HEK293 (cell line): ENCODE measurements around the gene CASP6.

Source experiments
- BCL11A ChIP-seq: fragments of 450-650 bp; formaldehyde crosslinking; IDR thresholded peaks from 2 replicates; pipeline ENCODE4 v1.5.1; 2016; ENCODE audit warnings: low read depth, missing biosample characterization, missing genetic modification characterization
- REPIN1 ChIP-seq: fragments of 450-650 bp; formaldehyde crosslinking; IDR thresholded peaks from 2 replicates; pipeline ENCODE4 v1.5.1; 2017; ENCODE audit warnings: missing biosample characterization, missing genetic modification characterization, low read depth
- ZNF623 ChIP-seq: fragments of 450-650 bp; formaldehyde crosslinking; IDR thresholded peaks from 2 replicates; pipeline ENCODE4 v1.5.1; 2016; ENCODE audit warnings: missing biosample characterization, missing genetic modification characterization
- ZNF830 ChIP-seq: fragments of 450-650 bp; IDR thresholded peaks from 2 replicates; pipeline ENCODE4 v1.5.0; 2018; ENCODE audit warnings: missing biosample characterization, missing genetic modification characterization, low read depth, mild to moderate bottlenecking, moderate library complexity
- TF ChIP-seq, protein P1 (sequence below): fragments of 450-650 bp; formaldehyde crosslinking; IDR thresholded peaks from 2 replicates; pipeline ENCODE4 v1.5.1; 2017; ENCODE audit warnings: missing biosample characterization, mild to moderate bottlenecking, missing genetic modification characterization, moderate library complexity
- TF ChIP-seq, protein P2 (sequence below): fragments of 450-650 bp; formaldehyde crosslinking; IDR thresholded peaks from 2 replicates; pipeline ENCODE4 v1.5.1; 2016; ENCODE audit warnings: missing biosample characterization, missing genetic modification characterization
- TF ChIP-seq, protein P3 (sequence below): fragments of 450-650 bp; formaldehyde crosslinking; IDR thresholded peaks from 2 replicates; pipeline ENCODE4 v1.5.1; 2016; ENCODE audit warnings: missing biosample characterization, missing genetic modification characterization
- TF ChIP-seq, protein P4 (sequence below): fragments of 450-650 bp; formaldehyde crosslinking; conservative IDR thresholded peaks from 2 replicates; pipeline ENCODE4 v1.5.1; 2016; ENCODE audit warnings: low read depth, missing biosample characterization, missing genetic modification characterization

DNA sequence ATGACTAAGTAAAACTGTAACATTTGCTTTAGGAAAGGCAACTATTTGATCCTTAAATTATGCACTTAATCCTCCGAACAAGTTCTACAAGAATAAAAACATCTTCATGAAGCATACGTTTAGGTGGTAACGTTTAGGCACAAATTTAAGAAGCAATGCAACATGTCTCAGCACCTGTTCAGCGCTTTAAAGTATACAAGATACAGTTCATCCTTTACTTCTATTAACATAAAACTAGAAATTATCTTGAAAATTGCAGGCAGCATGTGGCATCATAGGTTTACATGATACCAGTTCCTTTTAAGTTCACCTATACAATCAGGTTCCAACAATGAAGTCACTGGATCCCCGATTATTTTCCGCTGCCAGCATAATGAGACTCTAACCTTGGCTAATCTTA lies 25.1 kb upstream of the CASP6 start:
- no peak for TF ChIP-seq ZNF623 (tag by site-specific recombination)
- TF ChIP-seq, protein P1, sequence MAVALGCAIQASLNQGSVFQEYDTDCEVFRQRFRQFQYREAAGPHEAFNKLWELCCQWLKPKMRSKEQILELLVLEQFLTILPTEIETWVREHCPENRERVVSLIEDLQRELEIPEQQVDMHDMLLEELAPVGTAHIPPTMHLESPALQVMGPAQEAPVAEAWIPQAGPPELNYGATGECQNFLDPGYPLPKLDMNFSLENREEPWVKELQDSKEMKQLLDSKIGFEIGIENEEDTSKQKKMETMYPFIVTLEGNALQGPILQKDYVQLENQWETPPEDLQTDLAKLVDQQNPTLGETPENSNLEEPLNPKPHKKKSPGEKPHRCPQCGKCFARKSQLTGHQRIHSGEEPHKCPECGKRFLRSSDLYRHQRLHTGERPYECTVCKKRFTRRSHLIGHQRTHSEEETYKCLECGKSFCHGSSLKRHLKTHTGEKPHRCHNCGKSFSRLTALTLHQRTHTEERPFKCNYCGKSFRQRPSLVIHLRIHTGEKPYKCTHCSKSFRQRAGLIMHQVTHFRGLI (tag by site-specific recombination) = no peak
- TF ChIP-seq, protein P2, sequence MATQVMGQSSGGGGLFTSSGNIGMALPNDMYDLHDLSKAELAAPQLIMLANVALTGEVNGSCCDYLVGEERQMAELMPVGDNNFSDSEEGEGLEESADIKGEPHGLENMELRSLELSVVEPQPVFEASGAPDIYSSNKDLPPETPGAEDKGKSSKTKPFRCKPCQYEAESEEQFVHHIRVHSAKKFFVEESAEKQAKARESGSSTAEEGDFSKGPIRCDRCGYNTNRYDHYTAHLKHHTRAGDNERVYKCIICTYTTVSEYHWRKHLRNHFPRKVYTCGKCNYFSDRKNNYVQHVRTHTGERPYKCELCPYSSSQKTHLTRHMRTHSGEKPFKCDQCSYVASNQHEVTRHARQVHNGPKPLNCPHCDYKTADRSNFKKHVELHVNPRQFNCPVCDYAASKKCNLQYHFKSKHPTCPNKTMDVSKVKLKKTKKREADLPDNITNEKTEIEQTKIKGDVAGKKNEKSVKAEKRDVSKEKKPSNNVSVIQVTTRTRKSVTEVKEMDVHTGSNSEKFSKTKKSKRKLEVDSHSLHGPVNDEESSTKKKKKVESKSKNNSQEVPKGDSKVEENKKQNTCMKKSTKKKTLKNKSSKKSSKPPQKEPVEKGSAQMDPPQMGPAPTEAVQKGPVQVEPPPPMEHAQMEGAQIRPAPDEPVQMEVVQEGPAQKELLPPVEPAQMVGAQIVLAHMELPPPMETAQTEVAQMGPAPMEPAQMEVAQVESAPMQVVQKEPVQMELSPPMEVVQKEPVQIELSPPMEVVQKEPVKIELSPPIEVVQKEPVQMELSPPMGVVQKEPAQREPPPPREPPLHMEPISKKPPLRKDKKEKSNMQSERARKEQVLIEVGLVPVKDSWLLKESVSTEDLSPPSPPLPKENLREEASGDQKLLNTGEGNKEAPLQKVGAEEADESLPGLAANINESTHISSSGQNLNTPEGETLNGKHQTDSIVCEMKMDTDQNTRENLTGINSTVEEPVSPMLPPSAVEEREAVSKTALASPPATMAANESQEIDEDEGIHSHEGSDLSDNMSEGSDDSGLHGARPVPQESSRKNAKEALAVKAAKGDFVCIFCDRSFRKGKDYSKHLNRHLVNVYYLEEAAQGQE (tag by site-specific recombination) = no peak
- TF ChIP-seq, protein P3, sequence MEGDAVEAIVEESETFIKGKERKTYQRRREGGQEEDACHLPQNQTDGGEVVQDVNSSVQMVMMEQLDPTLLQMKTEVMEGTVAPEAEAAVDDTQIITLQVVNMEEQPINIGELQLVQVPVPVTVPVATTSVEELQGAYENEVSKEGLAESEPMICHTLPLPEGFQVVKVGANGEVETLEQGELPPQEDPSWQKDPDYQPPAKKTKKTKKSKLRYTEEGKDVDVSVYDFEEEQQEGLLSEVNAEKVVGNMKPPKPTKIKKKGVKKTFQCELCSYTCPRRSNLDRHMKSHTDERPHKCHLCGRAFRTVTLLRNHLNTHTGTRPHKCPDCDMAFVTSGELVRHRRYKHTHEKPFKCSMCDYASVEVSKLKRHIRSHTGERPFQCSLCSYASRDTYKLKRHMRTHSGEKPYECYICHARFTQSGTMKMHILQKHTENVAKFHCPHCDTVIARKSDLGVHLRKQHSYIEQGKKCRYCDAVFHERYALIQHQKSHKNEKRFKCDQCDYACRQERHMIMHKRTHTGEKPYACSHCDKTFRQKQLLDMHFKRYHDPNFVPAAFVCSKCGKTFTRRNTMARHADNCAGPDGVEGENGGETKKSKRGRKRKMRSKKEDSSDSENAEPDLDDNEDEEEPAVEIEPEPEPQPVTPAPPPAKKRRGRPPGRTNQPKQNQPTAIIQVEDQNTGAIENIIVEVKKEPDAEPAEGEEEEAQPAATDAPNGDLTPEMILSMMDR = no peak
- TF ChIP-seq ZNF830 (tag by site-specific recombination) = no peak
- no peak for TF ChIP-seq REPIN1
- TF ChIP-seq BCL11A (tag by site-specific recombination) = no peak
- TF ChIP-seq, protein P4, sequence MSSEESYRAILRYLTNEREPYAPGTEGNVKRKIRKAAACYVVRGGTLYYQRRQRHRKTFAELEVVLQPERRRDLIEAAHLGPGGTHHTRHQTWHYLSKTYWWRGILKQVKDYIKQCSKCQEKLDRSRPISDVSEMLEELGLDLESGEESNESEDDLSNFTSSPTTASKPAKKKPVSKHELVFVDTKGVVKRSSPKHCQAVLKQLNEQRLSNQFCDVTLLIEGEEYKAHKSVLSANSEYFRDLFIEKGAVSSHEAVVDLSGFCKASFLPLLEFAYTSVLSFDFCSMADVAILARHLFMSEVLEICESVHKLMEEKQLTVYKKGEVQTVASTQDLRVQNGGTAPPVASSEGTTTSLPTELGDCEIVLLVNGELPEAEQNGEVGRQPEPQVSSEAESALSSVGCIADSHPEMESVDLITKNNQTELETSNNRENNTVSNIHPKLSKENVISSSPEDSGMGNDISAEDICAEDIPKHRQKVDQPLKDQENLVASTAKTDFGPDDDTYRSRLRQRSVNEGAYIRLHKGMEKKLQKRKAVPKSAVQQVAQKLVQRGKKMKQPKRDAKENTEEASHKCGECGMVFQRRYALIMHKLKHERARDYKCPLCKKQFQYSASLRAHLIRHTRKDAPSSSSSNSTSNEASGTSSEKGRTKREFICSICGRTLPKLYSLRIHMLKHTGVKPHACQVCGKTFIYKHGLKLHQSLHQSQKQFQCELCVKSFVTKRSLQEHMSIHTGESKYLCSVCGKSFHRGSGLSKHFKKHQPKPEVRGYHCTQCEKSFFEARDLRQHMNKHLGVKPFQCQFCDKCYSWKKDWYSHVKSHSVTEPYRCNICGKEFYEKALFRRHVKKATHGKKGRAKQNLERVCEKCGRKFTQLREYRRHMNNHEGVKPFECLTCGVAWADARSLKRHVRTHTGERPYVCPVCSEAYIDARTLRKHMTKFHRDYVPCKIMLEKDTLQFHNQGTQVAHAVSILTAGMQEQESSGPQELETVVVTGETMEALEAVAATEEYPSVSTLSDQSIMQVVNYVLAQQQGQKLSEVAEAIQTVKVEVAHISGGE = no peak
